ENCODE data around the gene ZSCAN31. TPM values are rescaled to one million over a fixed set of nuclear protein-coding genes. Genes with fewer than 3 reads are reported as not detected.

Gene ZSCAN31
- total and polyA plus RNA-seq, 9 of the 15 experiments (the other 6 are each of a cell fraction or from before 2014, with no cell fraction given), result 3.9 to 12.1 (median 7.0) TPM

DNA sequence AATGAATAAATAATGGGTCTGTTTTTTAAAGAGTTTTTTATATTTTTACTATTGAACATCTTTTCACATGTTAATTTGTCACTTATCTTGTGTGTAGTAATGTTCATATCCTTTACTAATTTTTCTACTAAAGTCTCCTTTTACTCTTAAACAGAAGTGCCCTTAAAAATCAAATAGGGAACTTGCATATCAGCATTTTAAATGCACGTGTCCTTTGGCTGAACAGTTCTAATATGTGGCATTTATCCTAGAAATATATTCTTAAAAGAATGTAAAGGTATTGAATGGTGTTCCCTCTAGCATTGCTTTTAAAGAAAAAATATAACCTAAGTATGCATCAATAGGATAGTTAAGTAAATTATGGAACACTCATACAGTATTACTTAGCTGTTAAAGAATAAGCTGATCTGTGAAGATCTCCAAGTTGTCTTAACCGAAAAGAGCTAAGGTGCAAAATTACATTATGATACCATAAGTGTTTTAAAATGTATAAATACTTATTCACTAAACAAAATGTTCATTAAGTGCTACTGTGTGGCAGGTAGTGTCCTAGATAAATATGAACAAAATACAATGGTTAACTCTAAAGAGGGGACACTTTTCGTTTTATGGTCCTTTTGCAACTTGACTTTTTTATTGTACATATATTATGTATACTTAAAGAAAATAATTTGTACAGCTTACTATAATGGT lies 55.2 kb downstream of the ZSCAN31 start (continued):
- TF ChIP-seq, protein P1, sequence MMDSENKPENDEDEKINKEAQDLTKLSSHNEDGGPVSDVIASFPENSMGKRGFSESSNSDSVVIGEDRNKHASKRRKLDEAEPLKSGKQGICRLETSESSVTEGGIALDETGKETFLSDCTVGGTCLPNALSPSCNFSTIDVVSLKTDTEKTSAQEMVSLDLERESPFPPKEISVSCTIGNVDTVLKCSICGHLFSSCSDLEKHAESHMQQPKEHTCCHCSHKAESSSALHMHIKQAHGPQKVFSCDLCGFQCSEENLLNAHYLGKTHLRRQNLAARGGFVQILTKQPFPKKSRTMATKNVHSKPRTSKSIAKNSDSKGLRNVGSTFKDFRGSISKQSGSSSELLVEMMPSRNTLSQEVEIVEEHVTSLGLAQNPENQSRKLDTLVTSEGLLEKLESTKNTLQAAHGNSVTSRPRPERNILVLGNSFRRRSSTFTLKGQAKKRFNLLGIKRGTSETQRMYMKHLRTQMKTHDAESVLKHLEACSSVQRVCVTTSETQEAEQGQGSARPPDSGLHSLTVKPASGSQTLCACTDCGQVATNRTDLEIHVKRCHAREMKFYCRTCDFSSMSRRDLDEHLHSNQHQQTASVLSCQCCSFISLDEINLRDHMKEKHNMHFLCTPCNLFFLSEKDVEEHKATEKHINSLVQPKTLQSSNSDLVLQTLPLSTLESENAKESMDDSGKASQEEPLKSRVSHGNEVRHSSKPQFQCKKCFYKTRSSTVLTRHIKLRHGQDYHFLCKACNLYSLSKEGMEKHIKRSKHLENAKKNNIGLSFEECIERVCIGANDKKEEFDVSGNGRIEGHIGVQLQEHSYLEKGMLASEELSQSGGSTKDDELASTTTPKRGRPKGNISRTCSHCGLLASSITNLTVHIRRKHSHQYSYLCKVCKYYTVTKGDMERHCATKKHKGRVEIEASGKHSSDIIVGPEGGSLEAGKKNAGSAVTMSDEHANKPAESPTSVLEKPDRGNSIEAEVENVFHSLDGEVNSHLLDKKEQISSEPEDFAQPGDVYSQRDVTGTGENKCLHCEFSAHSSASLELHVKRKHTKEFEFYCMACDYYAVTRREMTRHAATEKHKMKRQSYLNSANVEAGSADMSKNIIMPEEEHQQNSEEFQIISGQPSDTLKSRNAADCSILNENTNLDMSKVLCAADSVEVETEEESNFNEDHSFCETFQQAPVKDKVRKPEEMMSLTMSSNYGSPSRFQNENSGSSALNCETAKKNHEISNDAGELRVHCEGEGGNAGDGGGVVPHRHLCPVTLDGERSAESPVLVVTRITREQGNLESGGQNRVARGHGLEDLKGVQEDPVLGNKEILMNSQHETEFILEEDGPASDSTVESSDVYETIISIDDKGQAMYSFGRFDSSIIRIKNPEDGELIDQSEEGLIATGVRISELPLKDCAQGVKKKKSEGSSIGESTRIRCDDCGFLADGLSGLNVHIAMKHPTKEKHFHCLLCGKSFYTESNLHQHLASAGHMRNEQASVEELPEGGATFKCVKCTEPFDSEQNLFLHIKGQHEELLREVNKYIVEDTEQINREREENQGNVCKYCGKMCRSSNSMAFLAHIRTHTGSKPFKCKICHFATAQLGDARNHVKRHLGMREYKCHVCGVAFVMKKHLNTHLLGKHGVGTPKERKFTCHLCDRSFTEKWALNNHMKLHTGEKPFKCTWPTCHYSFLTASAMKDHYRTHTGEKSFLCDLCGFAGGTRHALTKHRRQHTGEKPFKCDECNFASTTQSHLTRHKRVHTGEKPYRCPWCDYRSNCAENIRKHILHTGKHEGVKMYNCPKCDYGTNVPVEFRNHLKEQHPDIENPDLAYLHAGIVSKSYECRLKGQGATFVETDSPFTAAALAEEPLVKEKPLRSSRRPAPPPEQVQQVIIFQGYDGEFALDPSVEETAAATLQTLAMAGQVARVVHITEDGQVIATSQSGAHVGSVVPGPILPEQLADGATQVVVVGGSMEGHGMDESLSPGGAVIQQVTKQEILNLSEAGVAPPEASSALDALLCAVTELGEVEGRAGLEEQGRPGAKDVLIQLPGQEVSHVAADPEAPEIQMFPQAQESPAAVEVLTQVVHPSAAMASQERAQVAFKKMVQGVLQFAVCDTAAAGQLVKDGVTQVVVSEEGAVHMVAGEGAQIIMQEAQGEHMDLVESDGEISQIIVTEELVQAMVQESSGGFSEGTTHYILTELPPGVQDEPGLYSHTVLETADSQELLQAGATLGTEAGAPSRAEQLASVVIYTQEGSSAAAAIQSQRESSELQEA (IDR thresholded peaks at IDR 0.05; ENCODE audit: low read depth), result no peak
- TF ChIP-seq ZNF561 (CRISPR knock-in tag; conservative IDR thresholded peaks at IDR 0.05), result no peak
- TF ChIP-seq WHSC1 (IDR thresholded peaks at IDR 0.05; ENCODE audit: low read length), result no peak
- TF ChIP-seq LARP7 (IDR thresholded peaks at IDR 0.05), result no peak
- TF ChIP-seq POLR2G (IDR thresholded peaks at IDR 0.05; ENCODE audit: low read depth, low read length), result no peak

Data from K562 (cell line).